GM12873 (cell line): ENCODE results near the gene PLCL2.

Experiments used
- TF ChIP-seq, protein P1 (sequence below): IDR thresholded peaks from 2 replicates; pipeline ENCODE4 v1.5.1; 2012; ENCODE audit warnings: low read depth, mild to moderate bottlenecking, moderate library complexity, low read length, control low read depth; ENCODE audit not compliant: insufficient read depth; ENCODE audit errors: missing control alignments

PLCL2 gene

DNA sequence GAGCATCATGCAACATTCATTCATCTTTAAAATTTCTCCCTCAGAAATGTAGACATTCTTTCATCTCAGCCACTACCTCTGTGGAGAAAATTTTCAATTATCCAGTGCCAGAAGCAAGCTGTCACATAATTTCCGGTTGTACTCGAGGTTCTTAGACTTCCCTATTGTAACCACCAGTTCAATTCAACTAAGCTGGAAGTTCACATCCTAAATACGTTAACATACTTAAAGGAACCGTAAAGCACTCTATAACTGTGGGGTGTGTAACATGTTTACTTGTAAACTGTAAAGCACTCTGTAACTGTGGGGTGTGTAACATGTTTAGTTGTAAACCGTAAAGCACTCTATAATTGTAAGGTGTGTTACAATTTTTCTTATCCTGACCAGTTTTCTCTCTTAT, 150.3 kb downstream of the PLCL2 start:
- TF ChIP-seq, protein P1, sequence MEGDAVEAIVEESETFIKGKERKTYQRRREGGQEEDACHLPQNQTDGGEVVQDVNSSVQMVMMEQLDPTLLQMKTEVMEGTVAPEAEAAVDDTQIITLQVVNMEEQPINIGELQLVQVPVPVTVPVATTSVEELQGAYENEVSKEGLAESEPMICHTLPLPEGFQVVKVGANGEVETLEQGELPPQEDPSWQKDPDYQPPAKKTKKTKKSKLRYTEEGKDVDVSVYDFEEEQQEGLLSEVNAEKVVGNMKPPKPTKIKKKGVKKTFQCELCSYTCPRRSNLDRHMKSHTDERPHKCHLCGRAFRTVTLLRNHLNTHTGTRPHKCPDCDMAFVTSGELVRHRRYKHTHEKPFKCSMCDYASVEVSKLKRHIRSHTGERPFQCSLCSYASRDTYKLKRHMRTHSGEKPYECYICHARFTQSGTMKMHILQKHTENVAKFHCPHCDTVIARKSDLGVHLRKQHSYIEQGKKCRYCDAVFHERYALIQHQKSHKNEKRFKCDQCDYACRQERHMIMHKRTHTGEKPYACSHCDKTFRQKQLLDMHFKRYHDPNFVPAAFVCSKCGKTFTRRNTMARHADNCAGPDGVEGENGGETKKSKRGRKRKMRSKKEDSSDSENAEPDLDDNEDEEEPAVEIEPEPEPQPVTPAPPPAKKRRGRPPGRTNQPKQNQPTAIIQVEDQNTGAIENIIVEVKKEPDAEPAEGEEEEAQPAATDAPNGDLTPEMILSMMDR, result no peak

DNA sequence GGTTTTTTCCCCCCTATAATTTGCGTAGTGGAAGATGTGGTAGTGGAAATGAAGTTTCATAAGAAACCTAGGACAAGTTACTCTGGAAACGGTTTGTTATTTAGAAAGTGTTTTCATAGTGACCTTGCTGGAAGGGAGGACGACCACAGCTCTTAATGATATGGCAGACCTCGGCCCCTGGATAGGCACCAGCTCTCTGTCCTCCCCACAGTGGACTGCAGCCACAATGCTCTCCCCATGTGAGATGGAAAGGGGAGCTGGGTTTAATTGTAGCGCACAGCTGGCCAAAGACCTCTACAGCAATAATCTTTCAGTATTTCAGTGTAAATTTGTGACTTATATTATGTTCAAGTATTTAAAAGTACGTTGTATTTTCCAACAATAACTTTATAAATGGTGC, 151.2 kb downstream of the PLCL2 start:
- TF ChIP-seq, protein P1, result no peak

DNA sequence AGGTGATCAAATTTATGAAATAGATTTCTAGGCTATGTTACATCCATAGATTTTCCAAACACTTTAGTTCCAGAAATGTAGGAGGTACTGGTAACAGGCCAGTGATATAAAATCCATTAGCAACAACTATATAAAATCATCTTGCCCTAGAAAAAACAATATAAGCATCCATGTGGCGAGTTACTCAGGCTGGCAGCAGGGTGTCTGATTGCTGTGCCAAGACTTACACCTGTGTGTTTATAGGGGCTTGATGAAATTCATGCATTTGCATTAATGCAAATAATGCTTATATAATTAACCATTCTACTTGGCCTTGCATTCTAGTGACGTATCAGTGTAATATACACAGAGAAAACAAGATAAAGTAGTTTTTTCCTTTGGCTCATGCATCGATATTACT, 153.4 kb downstream of the PLCL2 start:
- TF ChIP-seq, protein P1, result no peak

GRCh38 chr3:17038900-17039553, 154.3 kb downstream of the PLCL2 start:
- TF ChIP-seq, protein P1, result no peak

DNA sequence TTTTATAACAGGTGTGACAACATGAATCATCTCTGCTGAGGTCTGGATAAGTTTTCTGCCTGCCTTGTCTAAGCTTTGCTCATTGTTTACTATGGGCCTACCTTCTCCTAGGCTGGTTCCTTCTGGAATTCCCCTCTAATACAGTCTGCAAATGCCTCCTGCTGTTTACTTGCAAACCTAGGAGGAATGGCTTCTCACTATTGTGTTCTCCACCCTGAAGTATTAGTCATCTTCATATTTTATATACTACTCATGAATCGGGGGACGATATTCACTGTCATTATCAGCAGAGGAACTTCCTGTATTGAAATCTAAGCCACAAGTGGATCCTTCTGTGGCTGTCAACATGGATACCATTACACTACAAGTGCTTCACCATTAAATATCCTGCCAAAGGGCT, 154.8 kb downstream of the PLCL2 start:
- TF ChIP-seq, protein P1, result no peak

DNA sequence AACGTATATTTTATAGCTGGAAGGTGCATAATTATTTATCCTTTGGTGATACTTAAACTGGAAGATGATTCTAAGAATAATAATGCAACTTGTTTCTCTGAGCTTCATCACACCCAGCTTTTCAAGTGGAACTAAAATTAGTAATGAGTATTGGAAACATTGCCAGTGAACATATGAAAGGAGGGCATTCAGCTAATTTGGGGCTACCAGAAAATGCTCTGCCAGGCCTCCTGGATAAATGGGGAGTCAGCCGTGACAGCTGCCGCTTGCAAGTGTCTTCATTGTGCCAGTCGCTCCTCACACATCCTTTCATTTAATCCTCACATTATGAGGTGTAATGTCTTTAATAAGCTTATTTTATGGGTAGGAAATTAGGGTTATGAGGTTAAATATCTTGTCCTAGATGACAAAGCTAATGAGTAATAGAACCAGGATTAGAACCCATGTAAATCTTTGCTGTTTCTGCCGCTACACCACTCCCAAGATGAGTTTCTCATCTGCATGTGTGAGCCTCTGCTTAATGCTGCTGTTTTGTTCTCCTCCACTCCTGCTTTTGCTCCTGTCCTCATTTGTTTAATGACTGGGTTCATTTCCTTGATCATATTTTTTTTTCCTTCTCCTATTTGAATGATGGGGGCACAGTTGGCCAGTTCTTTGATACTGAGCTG, 155.7 kb downstream of the PLCL2 start:
- TF ChIP-seq, protein P1, result no peak

- TF ChIP-seq, protein P1, result no peak
Observed at GRCh38 chr3:17040990-17041377, 156.2 kb downstream of the PLCL2 start.
